Raji (cell line): ENCODE results near the gene ZIM2.

Experiments used
- POLR2A ChIP-seq: IDR thresholded peaks from 2 replicates; pipeline ENCODE4 v1.6.1; 2011; ENCODE audit warnings: low read depth, low read length, control low read depth; ENCODE audit not compliant: insufficient read depth

The ZIM2 gene

DNA sequence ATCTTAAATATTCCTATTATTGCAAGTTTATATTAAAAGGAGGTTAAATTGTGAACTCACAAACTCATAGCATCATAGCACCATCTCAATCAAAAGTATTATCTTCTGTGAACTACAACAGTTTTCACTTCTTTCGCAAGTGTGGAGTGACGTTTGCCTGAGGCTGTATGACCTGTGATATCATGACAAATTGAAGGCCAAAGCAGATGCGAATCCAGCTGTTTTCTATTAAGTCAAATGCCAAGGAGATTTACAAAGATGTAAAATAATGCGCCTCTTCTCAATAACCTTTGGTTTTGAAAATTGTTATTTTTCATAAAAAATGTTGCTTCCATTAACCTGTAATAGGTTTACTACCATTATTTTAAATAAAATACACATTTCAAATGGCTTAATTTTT is 7.6 kb upstream of the ZIM2 start:
- no peak for TF ChIP-seq POLR2A

DNA sequence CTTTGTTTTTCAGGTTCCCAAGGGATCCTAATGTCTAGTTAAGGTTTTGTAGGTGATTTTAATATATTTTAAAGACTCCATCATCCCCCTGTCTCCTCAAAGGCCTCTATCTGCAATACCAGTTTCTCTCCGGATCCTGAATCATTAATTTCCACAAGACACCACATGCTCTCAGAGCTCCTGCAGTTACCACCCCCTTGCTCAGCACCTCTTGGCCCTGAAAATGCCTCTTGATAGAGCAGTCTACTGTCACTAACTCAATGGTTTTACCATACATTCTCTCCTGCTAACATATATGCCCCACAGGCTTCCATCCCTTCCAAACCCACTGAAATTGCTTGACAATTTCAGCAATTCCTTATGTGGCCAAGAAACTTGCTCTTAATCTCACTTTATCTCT is 1.9 kb upstream of the ZIM2 start:
- no peak for TF ChIP-seq POLR2A

DNA sequence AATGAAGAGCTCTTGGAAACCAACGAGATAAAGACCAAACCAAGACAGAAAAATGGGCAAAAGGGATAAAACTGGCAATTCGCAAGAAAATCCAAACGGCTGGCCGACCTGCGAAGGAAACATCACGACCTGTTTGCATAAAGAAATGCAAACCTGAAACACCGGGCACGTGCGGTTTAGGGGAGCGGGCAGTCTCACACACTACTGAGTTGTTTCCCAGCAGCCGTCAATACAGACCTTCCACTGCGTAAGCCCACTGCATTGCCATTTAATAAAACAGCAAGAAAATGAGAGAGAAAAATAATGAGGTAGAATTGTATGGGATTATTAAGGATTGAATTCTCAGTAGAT is 642 bp upstream of the ZIM2 start:
- no peak for TF ChIP-seq POLR2A

DNA sequence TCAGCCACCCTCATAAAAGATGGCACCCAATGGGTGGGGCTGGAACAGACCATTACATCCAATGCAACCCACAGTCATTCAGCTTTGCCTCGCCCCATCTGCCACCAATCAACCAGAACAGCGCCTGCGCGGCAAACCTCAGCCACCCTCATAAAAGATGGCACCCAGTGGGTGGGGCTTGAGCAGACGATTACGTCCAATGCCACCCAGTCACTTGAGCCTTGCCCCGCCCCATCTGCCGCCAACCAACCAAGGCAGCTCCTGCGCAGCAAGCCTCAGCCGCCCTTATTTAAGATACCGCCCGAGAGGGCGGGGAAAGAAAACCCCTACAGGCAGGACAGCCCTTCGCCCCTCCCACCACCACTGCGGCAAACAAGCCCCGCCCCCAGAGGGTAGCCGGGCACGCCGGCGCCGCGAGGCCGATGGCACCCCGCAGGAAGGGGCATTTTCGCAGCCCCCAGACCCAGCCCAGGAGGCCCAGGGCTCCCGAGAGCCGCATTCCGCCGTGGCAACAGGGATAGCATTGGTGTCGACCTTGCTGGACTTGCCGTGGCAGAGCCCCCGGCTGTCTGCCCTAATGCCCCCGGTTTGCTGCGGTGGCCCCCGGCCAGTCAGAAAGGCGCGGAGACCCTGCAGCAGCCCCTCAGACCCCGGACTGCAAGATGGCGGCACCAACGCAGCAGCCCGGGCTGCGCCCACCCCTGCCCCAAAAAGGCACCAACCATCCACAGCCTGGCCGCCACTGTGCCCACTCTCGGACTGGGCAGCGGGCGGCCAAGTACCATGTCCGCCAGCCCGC is 675 bp downstream of the ZIM2 start:
- no peak for TF ChIP-seq POLR2A

DNA sequence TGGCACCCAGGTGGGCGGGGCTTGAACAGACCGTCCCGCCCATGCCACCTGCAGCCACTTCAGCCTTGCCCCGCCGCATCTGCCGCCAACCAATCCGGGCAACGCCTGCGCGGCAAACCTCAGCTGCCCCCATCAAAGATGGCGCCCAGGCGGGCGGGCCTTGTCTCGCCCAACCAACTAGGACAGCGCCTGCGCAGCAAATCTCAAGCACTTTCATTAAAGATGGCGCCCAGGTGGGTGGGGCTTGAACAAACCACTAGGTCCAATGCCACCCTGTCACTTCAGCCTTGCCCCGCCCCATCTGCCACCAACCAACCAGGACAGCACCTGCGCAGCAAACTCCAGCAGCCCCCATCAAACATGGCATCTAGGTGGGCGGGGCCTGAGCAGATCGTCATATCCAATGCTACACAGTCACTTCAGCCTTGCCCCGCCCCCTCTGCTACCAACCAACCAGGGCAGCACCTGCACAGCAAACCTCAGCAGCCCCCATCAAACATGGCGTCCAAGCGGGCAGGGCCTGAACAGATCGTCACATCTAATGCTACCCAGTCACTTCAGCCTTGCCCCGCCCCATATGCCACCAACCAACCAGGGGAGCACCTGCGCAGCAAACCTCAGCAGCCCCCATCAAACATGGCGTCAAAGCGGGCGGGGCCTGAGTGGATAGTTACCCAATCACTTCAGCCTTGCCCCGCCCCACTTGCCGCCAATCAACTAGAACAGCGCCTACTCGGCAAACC is 1.4 kb downstream of the ZIM2 start:
- TF ChIP-seq POLR2A, result no peak

DNA sequence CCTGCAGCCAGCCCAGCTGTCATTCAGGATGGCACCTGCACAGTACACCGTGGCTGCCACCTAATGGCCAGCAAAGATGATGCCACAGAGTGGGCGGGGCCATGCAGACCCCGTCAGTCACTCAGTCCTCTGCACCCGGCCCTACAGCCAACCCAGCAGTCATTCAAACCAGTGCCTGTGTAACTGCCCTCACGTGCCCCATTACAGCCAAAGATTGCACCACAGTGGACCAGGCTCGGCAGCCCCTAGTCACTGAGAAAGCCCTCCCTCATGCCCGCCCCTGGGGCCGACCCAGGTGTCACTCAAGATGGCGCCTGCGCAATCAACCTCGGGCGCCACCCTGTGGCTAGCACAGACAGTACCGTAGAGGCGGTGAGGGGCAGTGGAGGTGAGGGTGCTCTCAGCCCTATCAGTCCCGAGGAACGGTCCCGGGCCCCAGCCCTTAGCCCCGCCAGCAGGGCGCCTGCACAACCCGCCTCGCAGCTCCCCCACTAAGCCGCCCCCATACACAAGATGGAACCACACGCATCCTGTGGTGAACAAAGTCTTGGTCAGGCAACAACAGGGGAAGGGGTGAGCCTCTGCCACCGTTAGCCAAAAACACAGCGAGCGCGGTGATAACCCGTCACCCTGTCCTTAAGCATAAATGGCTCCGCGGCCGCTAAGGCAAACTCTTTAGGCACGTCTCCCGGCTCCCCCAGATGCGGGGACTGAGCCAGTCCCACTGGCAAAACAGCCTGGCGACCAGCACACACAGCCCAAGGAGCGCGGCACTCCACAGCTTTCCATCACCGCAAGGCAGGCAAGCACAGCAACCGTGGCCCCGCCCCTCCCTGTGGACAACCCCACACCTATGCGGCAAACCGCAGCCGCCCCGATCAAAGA is 2.3 kb downstream of the ZIM2 start:
- TF ChIP-seq POLR2A, result no peak

DNA sequence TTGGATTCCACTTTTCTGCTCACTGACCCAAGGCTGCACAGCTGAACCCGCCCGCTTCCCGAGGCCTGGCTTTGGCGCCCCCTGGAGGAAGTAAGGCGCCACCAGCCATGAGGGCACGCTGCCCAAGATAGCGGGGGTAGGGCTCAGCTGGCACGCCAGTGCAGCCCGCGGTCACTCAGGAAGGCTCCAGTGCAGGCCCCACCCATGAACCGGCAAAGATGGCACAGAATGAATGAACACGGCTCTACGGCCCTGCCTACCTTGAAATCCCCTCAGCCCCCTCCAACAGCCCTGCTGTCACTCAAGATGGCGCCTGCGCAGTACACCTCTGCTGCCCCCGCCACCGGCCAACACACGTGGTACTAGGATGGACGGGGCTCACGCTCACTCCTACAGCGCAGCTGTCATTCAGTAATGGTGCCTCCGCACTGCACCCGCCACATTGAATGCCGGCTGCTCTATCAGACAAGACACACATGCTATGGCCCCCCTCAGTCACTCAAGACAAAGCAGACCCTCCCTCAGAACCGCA is 3.0 kb downstream of the ZIM2 start:
- TF ChIP-seq POLR2A, result no peak

DNA sequence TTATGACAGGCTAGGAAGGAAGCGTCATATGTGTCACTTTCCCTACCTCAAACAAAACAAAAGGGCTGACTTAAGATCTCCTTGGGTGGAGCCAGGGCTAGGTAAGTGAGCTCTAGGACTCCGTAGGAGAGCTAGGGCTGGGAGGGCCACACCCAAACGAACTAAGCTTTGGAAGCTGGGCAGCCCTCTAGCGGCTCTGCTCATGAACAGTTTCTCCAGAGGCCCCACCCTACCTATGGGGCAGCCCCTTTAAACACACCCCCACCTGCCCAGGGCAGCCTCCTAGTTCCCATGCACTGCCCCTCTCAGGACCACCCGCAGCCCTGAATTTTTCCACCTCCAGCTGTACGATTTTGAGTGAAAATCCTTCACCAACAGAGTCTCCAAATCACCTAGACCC is 3.5 kb downstream of the ZIM2 start:
- TF ChIP-seq POLR2A, result no peak

DNA sequence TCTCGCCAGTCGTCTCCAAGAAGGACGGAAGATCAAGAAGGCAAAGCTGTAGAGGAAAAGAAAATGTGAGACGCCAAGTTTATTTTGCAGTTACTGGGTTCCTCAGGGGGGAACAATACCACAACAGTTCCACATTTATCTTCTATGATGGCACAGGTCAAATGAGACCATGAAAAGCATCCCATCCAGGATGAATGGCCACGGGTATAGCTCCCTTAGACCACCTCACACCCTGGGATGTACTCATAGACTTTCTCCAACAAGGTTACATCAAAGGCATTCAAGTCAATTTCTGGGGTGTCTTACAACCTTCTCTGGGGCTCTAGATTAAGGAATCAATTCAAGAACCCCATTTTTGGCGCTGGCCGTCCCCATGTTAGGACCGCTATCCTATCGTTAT is 4.5 kb downstream of the ZIM2 start:
- TF ChIP-seq POLR2A, result no peak

DNA sequence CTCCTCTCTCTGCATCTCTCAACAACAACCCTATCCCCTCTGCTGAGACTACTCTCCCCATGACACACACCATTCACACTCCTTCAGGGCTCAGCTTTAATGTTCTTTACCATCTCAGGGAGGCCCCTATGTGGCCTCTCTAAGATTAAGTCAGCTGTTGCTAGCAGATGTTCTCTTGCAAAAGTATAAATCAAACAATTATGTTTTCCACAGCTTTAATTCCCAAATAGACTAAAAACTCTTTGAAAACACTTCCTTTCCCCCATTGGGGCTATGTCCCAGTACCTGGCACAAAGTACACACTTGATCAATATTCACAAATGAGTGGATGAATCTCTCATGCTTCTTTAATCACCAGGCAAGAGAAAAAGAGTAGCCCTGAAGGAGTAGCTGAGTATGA is 5.1 kb downstream of the ZIM2 start:
- no peak for TF ChIP-seq POLR2A

DNA sequence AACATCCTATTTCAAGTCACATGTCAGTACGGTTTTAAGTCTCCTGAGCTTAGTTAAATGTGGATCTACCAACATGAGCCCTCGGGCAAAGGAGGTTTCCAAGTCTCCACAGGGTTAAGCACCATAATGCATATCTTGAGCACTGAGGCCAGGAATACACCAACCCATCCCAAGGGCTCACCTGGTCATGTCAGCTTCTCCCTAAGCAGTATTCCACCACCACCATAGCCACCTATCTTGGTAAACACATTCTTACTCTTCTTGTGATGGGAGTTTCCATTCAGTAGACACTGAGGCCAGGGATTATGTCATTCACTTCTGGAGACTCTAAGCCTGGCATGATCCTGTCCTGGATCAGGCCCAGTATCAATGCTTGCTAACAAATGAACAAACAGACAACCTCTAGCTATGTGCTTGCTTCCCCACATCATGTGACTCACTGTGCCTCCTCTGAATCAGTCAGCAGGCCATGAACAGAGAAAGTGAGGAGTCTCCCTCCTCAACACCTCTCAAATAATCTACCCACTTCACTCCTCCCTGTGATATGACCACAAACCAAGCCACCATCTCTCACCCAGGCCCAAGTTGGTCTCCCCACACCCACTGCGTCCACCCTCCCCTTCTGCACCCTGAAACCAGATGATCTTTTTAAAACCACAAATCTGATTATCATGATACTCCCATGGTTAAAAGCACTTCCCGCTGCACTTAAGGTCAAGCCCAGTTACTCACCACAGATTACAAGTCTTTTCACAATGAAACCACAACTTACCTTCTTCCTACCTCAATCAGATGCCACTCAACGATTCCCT is 5.8 kb downstream of the ZIM2 start:
- TF ChIP-seq POLR2A, result no peak

DNA sequence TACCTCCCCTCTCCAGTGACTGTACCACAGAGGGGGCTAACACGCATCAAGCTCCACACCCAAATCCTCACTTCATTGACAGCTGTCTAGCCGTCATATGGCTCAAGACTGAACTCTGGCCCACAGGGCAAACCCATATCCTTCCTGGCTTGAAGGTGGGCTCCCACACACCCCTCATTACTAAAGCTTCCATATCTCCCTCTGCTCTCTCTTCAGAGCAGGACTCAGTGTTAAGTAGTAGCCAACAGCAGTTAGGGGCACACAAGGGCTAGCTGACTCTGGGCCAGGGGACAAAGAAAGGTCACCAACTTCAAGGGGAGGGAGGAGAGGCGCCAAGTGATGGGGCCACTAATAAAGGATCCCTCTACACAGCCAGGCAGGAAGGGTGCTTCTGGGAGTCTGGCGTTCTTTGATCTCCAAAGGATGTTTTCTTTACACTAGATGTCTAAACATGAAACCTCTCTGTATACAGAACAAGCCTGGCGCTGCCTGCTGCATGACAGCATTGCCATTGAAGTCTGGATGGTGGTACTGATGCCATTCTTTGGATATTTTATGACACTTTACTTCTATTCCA is 8.1 kb downstream of the ZIM2 start:
- no peak for TF ChIP-seq POLR2A

DNA sequence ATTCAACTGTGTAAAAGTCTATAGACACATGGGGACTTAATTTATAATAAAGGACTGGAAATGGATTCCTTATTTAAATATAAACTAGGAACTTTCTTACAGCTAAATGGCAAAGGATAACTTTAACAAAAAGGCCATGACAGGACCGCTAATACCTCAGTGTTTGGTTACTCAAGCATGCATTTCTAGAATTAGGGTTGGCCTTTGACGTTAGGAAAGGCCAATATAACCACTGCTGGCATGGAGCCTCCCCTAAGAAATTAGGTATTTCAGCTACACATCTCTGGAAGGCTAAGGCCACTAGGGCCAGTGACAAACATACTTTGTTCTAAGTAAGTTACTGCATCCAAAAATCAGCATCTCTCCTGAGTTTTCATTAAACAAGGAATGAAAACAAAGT is 9.3 kb downstream of the ZIM2 start:
- TF ChIP-seq POLR2A, result no peak

DNA sequence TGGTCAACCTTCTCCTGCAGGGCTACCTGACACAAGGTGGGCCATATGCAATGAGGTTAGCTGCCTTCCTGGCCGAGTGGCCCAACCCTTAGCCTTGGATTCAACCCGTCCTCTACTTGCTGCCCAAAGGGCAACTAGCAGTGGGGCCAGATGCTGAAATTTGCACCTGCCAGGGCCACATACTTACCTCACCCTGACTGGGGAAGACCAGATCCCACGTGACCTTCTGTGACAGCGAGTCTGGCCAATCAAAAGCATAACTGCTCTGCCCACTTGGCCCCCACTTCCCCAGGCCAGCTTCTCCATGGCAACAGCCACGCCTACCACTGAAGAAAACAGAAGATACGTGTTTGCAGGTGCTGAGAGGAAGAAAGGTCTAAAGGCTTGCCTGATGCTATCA is 10.9 kb downstream of the ZIM2 start:
- TF ChIP-seq POLR2A, result no peak
